Activated naive CD4-positive, alpha-beta T cell treated with anti-CD3 and anti-CD28 coated beads, Interleukin-2, amount 50 U/mL, for 72 hours (primary cell): ENCODE data around the gene USH2A. TPM values are rescaled to one million over a fixed set of nuclear protein-coding genes. Genes with fewer than 3 reads are reported as not detected.

ENCODE experiments used
- ATAC-seq, 2 donors: fragments of 150-1000 bp; cut with Tn5 transposase; 2 replicates each; pipeline ENCODE4 v1.10.0; 2021; ENCODE audit warnings: mild to moderate bottlenecking in 2 of 2, moderate library complexity in 2 of 2
- DNase-seq, 2 donors: peaks; one replicate each; pipeline ENCODE4 v3.0.0; 2021 to 2022; ENCODE audit warnings: low spot score in 2 of 2
- H3K27ac Mint-ChIP-seq, 2 donors: one replicate each; pipeline ENCODE4 v1.8.0; 2022; ENCODE audit warnings: mild to moderate bottlenecking in 2 of 2, mixed read lengths in 2 of 2
- H3K36me3 Mint-ChIP-seq, 2 donors: one replicate each; pipeline ENCODE4 v1.8.0; 2022; ENCODE audit warnings: mixed read lengths in 2 of 2
- H3K9me3 Mint-ChIP-seq, 2 donors: one replicate each; pipeline ENCODE4 v1.8.0; 2022; ENCODE audit warnings: mixed read lengths in 2 of 2
- total RNA-seq, 2 donors: library from RNA; stranded (reverse); gene quantifications; one replicate each; pipeline ENCODE4 v1.2.3, GENCODE V29; 2022

The USH2A gene
- total RNA-seq, 2 donors from 2014 or later, result not detected

- Mint-ChIP-seq H3K9me3 (peaks cover 28 to 48% of the 10 kb centered on the region in 2 donors), H3K36me3 (peaks cover 0 to 6% of the 10 kb centered on the region in 2 donors), H3K27ac (no peak overlapping the region)
- ATAC-seq (no peak), DNase-seq (no peak)
Observed at GRCh38 chr1:215825056-215825455, 598.2 kb downstream of the USH2A start.

GRCh38 chr1:215824245-215824644, 599.0 kb downstream of the USH2A start:
- no peaks in the 10 kb centered on the region for H3K36me3 Mint-ChIP-seq
- no peak for DNase-seq
- peaks cover 28 to 43% of the 10 kb centered on the region in 2 donors for H3K9me3 Mint-ChIP-seq
- ATAC-seq, result no peak
- H3K27ac Mint-ChIP-seq, result no peak overlapping the region

- ATAC-seq, result no peak
- H3K9me3 Mint-ChIP-seq, result peaks cover 16 to 22% of the 10 kb centered on the region in 2 donors
- H3K27ac Mint-ChIP-seq, result no peak overlapping the region
- H3K36me3 Mint-ChIP-seq, result no peaks in the 10 kb centered on the region
- no peak for DNase-seq
Observed at GRCh38 chr1:215819114-215819513, 604.1 kb downstream of the USH2A start.

GRCh38 chr1:215807911-215808436, 615.3 kb downstream of the USH2A start:
- H3K27ac Mint-ChIP-seq, result no peak overlapping the region
- DNase-seq (no peak), ATAC-seq (no peak)
- H3K36me3 Mint-ChIP-seq, result peaks cover 0 to 9% of the 10 kb centered on the region in 2 donors
- peaks cover 17 to 30% of the 10 kb centered on the region in 2 donors for H3K9me3 Mint-ChIP-seq

- H3K27ac Mint-ChIP-seq, result no peak overlapping the region
- DNase-seq (no peak), ATAC-seq (no peak)
- peaks cover 0 to 1% of the 10 kb centered on the region in 2 donors for H3K36me3 Mint-ChIP-seq
- H3K9me3 Mint-ChIP-seq, result peaks cover 11 to 24% of the 10 kb centered on the region in 2 donors
Observed at GRCh38 chr1:215807218-215807617, 616.0 kb downstream of the USH2A start.

- DNase-seq (no peak), ATAC-seq (no peak)
- H3K27ac Mint-ChIP-seq, result no peak overlapping the region
- peaks cover 7 to 9% of the 10 kb centered on the region in 2 donors for H3K9me3 Mint-ChIP-seq
- H3K36me3 Mint-ChIP-seq, result no peaks in the 10 kb centered on the region
Observed at GRCh38 chr1:215797859-215798258, 625.4 kb downstream of the USH2A start.

GRCh38 chr1:215794156-215794555, 629.1 kb downstream of the USH2A start:
- Mint-ChIP-seq H3K27ac (no peak overlapping the region), H3K36me3 (no peaks in the 10 kb centered on the region), H3K9me3 (peaks cover 0 to 3% of the 10 kb centered on the region in 2 donors)
- DNase-seq (no peak), ATAC-seq (no peak)

GRCh38 chr1:215793180-215793579, 630.1 kb downstream of the USH2A start:
- no peak overlapping the region for H3K27ac Mint-ChIP-seq
- H3K36me3 Mint-ChIP-seq, result no peaks in the 10 kb centered on the region
- no peak for DNase-seq
- no peak for ATAC-seq
- no peaks in the 10 kb centered on the region for H3K9me3 Mint-ChIP-seq

GRCh38 chr1:215792446-215792845, 630.8 kb downstream of the USH2A start:
- no peaks in the 10 kb centered on the region for H3K9me3 Mint-ChIP-seq
- no peak for DNase-seq
- H3K27ac Mint-ChIP-seq, result no peak overlapping the region
- no peak for ATAC-seq
- H3K36me3 Mint-ChIP-seq, result no peaks in the 10 kb centered on the region

- Mint-ChIP-seq H3K36me3 (no peaks in the 10 kb centered on the region), H3K9me3 (no peaks in the 10 kb centered on the region), H3K27ac (no peak overlapping the region)
- ATAC-seq (no peak), DNase-seq (no peak)
Observed at GRCh38 chr1:215789981-215790380, 633.3 kb downstream of the USH2A start.

- no peak for ATAC-seq
- Mint-ChIP-seq H3K36me3 (no peaks in the 10 kb centered on the region), H3K9me3 (no peaks in the 10 kb centered on the region), H3K27ac (no peak overlapping the region)
- no peak for DNase-seq
Observed at GRCh38 chr1:215786997-215787396, 636.3 kb downstream of the USH2A start.

GRCh38 chr1:215780641-215781040, 642.6 kb downstream of the USH2A start:
- Mint-ChIP-seq H3K36me3 (no peaks in the 10 kb centered on the region), H3K9me3 (no peaks in the 10 kb centered on the region), H3K27ac (no peak overlapping the region)
- ATAC-seq, result no peak
- DNase-seq, result no peak

- Mint-ChIP-seq H3K36me3 (no peaks in the 10 kb centered on the region), H3K9me3 (no peaks in the 10 kb centered on the region)
Observed at GRCh38 chr1:215780139-215780538, 643.1 kb downstream of the USH2A start.

GRCh38 chr1:215779729-215780128, 643.5 kb downstream of the USH2A start:
- no peak overlapping the region for H3K27ac Mint-ChIP-seq
- DNase-seq, result no peak
- ATAC-seq, result no peak
- H3K36me3 Mint-ChIP-seq, result no peaks in the 10 kb centered on the region
- no peaks in the 10 kb centered on the region for H3K9me3 Mint-ChIP-seq

More at GRCh38 chr1:215780139-215780538, 643.1 kb downstream of the USH2A start:
- no peak for DNase-seq
- H3K27ac Mint-ChIP-seq, result no peak overlapping the region
- no peak for ATAC-seq

- Mint-ChIP-seq H3K36me3 (no peaks in the 10 kb centered on the region), H3K9me3 (peaks cover 4 to 5% of the 10 kb centered on the region in 2 donors), H3K27ac (no peak overlapping the region)
- DNase-seq, result no peak
- ATAC-seq, result no peak
Observed at GRCh38 chr1:215777370-215777925, 645.8 kb downstream of the USH2A start.

- Mint-ChIP-seq H3K27ac (no peak overlapping the region), H3K36me3 (no peaks in the 10 kb centered on the region), H3K9me3 (peaks cover 8% of the 10 kb centered on the region in 2 donors)
- DNase-seq, result no peak
- ATAC-seq, result no peak
Observed at GRCh38 chr1:215776336-215776735, 646.9 kb downstream of the USH2A start.

- no peak overlapping the region for H3K27ac Mint-ChIP-seq
- peaks cover 8 to 17% of the 10 kb centered on the region in 2 donors for H3K9me3 Mint-ChIP-seq
- H3K36me3 Mint-ChIP-seq, result no peaks in the 10 kb centered on the region
- ATAC-seq (no peak), DNase-seq (no peak)
Observed at GRCh38 chr1:215772151-215772550, 651.1 kb downstream of the USH2A start.

- Mint-ChIP-seq H3K9me3 (peaks cover 8 to 22% of the 10 kb centered on the region in 2 donors), H3K27ac (no peak overlapping the region), H3K36me3 (peaks cover 0 to under 1% of the 10 kb centered on the region in 2 donors)
- ATAC-seq (no peak), DNase-seq (no peak)
Observed at GRCh38 chr1:215768303-215768702, 654.9 kb downstream of the USH2A start.
